Activated naive CD8-positive, alpha-beta T cell treated with anti-CD3 and anti-CD28 coated beads, Interleukin-2, amount 10 ng/mL, durations not matched to agents 7 days and 5 days (primary cell): ENCODE measurements around the gene PODXL2. TPM values are rescaled to one million over a fixed set of nuclear protein-coding genes. Genes with fewer than 3 reads are reported as not detected.

Source experiments
- ATAC-seq: fragments of 150-1000 bp; cut with Tn5 transposase; one replicate; pipeline ENCODE4 v1.10.0; 2021; ENCODE audit warnings: low read depth, moderate library complexity
- POLR2A ChIA-PET: fragments of 350-600 bp; sonication (Branson Sonifier 250); formaldehyde crosslinking; loops from one replicate; lab custom pipeline; 2021; ENCODE audit warnings: antibody characterized with exemption; lab: Charles Lee
- DNase-seq: peaks from one replicate; pipeline ENCODE4 v3.0.0; 2021
- H3K27ac Mint-ChIP-seq: one replicate; pipeline ENCODE4 v1.8.0; 2022; ENCODE audit warnings: mild to moderate bottlenecking, mixed read lengths
- H3K27me3 Mint-ChIP-seq: one replicate; pipeline ENCODE4 v1.8.0; 2022; ENCODE audit warnings: mild to moderate bottlenecking, moderate library complexity, mixed read lengths
- H3K36me3 Mint-ChIP-seq: one replicate; pipeline ENCODE4 v1.8.0; 2021; ENCODE audit warnings: mild to moderate bottlenecking, mixed read lengths
- H3K4me1 Mint-ChIP-seq: one replicate; pipeline ENCODE4 v1.8.0; 2021; ENCODE audit warnings: mixed read lengths
- H3K4me3 Mint-ChIP-seq: one replicate; pipeline ENCODE4 v1.8.0; 2022; ENCODE audit warnings: mild to moderate bottlenecking, moderate library complexity, mixed read lengths
- H3K9me3 Mint-ChIP-seq: one replicate; pipeline ENCODE4 v1.8.0; 2021; ENCODE audit warnings: mixed read lengths
- total RNA-seq, 2 experiments: library from RNA; stranded (reverse); gene quantifications; one replicate each; pipeline ENCODE4 v1.2.3, GENCODE V29; 2021

The PODXL2 gene
- total RNA-seq, 2 experiments from 2014 or later: 2.2 TPM

DNA sequence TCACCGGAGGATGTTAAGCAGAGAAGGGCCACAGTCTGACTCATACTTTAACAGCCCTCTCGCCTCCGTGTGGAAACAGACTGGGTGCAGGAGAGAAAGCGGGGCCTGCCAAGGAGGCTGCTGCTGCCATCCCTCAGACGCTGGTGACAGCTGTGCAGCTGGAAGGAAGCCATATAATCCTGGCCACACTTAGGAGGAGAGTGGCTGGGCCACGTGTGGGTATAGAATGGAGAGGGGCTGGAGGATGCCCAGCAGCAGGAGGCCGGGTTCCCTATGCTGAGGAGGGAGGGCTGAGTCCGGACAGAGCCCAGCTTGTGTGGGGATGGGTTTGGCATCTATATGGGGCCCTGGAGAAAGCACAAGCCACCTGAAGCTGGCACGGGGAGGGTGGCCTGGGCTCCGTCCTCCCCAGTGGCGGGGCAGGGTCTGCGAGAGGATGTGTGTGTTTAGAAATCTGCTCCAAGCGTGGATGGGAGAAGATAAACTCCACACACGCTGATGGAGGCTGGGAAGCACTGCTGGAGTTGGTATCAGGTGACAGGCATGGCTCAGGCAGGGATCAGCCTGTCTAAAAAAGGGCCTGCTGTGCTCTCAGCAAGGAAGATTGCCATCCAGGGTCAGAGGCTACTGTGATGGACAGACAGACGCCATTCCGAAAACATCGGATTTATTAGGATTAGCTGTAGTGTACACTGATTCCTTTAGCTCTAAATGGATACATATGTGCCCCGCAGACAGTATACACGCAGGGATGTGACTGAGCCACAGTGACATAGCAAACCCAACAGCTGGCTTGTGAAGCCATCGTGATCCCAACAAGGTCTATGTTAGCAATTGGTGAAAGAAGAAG is 59.7 kb downstream of the PODXL2 start:
- no peak overlapping the region for H3K4me3 Mint-ChIP-seq
- H3K27ac Mint-ChIP-seq: no peak overlapping the region
- no peaks in the 10 kb centered on the region for H3K36me3 Mint-ChIP-seq

DNA sequence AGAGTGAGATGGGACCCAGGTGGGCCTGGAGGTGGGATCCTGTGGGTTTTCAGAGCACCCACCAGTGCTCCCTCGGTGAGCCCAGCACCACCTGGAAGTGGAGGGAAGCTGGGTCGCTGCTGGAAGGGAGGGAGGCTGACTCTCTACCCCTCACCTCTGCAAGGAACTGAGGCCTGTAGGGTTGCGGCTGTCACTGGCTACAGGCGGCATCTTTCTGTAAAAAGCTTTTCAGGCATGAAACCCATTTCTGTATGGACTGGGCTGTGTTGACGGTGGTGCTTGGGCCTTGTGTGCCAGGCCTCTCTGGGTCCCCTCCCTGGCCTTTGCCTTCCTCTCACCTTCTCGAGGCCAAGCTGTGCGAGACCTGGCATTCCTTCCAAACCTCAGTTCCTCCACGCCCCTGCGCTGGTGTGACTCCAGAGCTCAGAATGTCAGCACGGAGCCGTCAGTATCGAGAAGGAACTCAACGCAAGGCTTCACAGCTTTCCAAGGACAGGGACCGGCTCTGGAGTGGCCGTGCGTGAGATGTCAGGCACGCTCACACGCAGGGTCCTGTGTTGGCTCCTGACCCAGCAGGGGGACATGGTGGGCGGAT is 60.4 kb downstream of the PODXL2 start:
- Mint-ChIP-seq H3K36me3 (no peaks in the 10 kb centered on the region), H3K27ac (no peak overlapping the region), H3K27me3 (peaks cover 2% of the 10 kb centered on the region), H3K4me3 (no peak overlapping the region), H3K4me1 (no peaks in the 10 kb centered on the region), H3K9me3 (no peaks in the 10 kb centered on the region)
- POLR2A ChIA-PET: no interaction called here
- no peak for DNase-seq
- ATAC-seq: no peak

More for the DNA sequence above, 59.7 kb downstream of the PODXL2 start:
- DNase-seq (peak; percentile 7), ATAC-seq (no peak)
- Mint-ChIP-seq H3K27me3 (peaks cover 2% of the 10 kb centered on the region), H3K4me1 (peaks cover 1% of the 10 kb centered on the region), H3K9me3 (no peaks in the 10 kb centered on the region)
- POLR2A ChIA-PET: no interaction called here

- ATAC-seq (no peak), DNase-seq (no peak)
- Mint-ChIP-seq H3K9me3 (no peaks in the 10 kb centered on the region), H3K36me3 (no peaks in the 10 kb centered on the region), H3K4me1 (no peaks in the 10 kb centered on the region), H3K4me3 (no peak overlapping the region), H3K27ac (no peak overlapping the region), H3K27me3 (no peaks in the 10 kb centered on the region)
- POLR2A ChIA-PET: no interaction called here
These were observed 61.1 kb downstream of the PODXL2 start for GRCh38 chr3:127690106-127690505.

GRCh38 chr3:127690823-127691452 is 62.0 kb downstream of the PODXL2 start:
- no peak overlapping the region for H3K4me3 Mint-ChIP-seq
- no peaks in the 10 kb centered on the region for H3K27me3 Mint-ChIP-seq
- H3K4me1 Mint-ChIP-seq: no peaks in the 10 kb centered on the region
- POLR2A ChIA-PET: no interaction called here
- no peak for DNase-seq
- peak; percentile 51 for ATAC-seq
- no peaks in the 10 kb centered on the region for H3K9me3 Mint-ChIP-seq
- no peak overlapping the region for H3K27ac Mint-ChIP-seq
- H3K36me3 Mint-ChIP-seq: no peaks in the 10 kb centered on the region

GRCh38 chr3:127691489-127691888 is 62.5 kb downstream of the PODXL2 start:
- ATAC-seq: no peak

GRCh38 chr3:127691974-127692373 is 63.0 kb downstream of the PODXL2 start:
- Mint-ChIP-seq H3K27ac (no peak overlapping the region), H3K36me3 (no peaks in the 10 kb centered on the region), H3K4me3 (no peak overlapping the region), H3K27me3 (no peaks in the 10 kb centered on the region), H3K9me3 (no peaks in the 10 kb centered on the region), H3K4me1 (no peaks in the 10 kb centered on the region)
- ATAC-seq: no peak
- POLR2A ChIA-PET: interaction anchor here (0.7 kb wide), 1 partner anchor 26 kb away, joined by 4 read pairs; no protein-coding TSS in a partner anchor
- no peak for DNase-seq

More at GRCh38 chr3:127691489-127691888, 62.5 kb downstream of the PODXL2 start:
- POLR2A ChIA-PET: no interaction called here
- DNase-seq: no peak
- Mint-ChIP-seq H3K36me3 (no peaks in the 10 kb centered on the region), H3K4me1 (no peaks in the 10 kb centered on the region), H3K9me3 (no peaks in the 10 kb centered on the region), H3K27me3 (no peaks in the 10 kb centered on the region), H3K4me3 (no peak overlapping the region), H3K27ac (no peak overlapping the region)

GRCh38 chr3:127692501-127693335 is 63.7 kb downstream of the PODXL2 start:
- H3K4me1 Mint-ChIP-seq: no peaks in the 10 kb centered on the region
- no peaks in the 10 kb centered on the region for H3K9me3 Mint-ChIP-seq
- H3K27ac Mint-ChIP-seq: no peak overlapping the region
- H3K4me3 Mint-ChIP-seq: no peak overlapping the region
- ATAC-seq (no peak), DNase-seq (no peak)
- no peaks in the 10 kb centered on the region for H3K27me3 Mint-ChIP-seq
- POLR2A ChIA-PET: interaction anchor here (0.7 kb wide), 1 partner anchor 26 kb away, joined by 4 read pairs; no protein-coding TSS in a partner anchor
- H3K36me3 Mint-ChIP-seq: no peaks in the 10 kb centered on the region

- POLR2A ChIA-PET: no interaction called here
- no peaks in the 10 kb centered on the region for H3K9me3 Mint-ChIP-seq
- no peak overlapping the region for H3K27ac Mint-ChIP-seq
These were observed 64.4 kb downstream of the PODXL2 start for GRCh38 chr3:127693336-127693843.

GRCh38 chr3:127694467-127695215 is 65.7 kb downstream of the PODXL2 start:
- POLR2A ChIA-PET: no interaction called here
- Mint-ChIP-seq H3K4me1 (no peaks in the 10 kb centered on the region), H3K27ac (no peak overlapping the region), H3K4me3 (no peak overlapping the region), H3K27me3 (no peaks in the 10 kb centered on the region), H3K9me3 (no peaks in the 10 kb centered on the region), H3K36me3 (no peaks in the 10 kb centered on the region)
- peak; percentile 53 for DNase-seq
- ATAC-seq: peak; percentile 74

More at GRCh38 chr3:127693336-127693843, 64.4 kb downstream of the PODXL2 start:
- Mint-ChIP-seq H3K4me1 (no peaks in the 10 kb centered on the region), H3K36me3 (no peaks in the 10 kb centered on the region), H3K4me3 (no peak overlapping the region), H3K27me3 (no peaks in the 10 kb centered on the region)
- ATAC-seq (no peak), DNase-seq (no peak)

- ATAC-seq (peak; percentile 62), DNase-seq (no peak)
- Mint-ChIP-seq H3K27ac (no peak overlapping the region), H3K27me3 (no peaks in the 10 kb centered on the region), H3K36me3 (no peaks in the 10 kb centered on the region), H3K4me1 (no peaks in the 10 kb centered on the region), H3K9me3 (no peaks in the 10 kb centered on the region), H3K4me3 (no peak overlapping the region)
- POLR2A ChIA-PET: interaction anchor here (0.5 kb wide), 1 partner anchor 360 kb away, joined by 4 read pairs; no protein-coding TSS in a partner anchor
These were observed 68.7 kb downstream of the PODXL2 start for GRCh38 chr3:127697551-127698240.

GRCh38 chr3:127698286-127698685 is 69.3 kb downstream of the PODXL2 start:
- no peak for ATAC-seq
- peaks cover 4% of the 10 kb centered on the region for H3K27me3 Mint-ChIP-seq
- no peaks in the 10 kb centered on the region for H3K4me1 Mint-ChIP-seq
- H3K27ac Mint-ChIP-seq: no peak overlapping the region
- POLR2A ChIA-PET: no interaction called here
- H3K9me3 Mint-ChIP-seq: no peaks in the 10 kb centered on the region
- no peak for DNase-seq
- no peak overlapping the region for H3K4me3 Mint-ChIP-seq
- no peaks in the 10 kb centered on the region for H3K36me3 Mint-ChIP-seq
